ENCODE data around the gene HNRNPH3. TPM values are rescaled to one million over a fixed set of nuclear protein-coding genes. Genes with fewer than 3 reads are reported as not detected.
A peak's percentile ranks its signal among the peaks of the same experiment; 100 is the strongest.

HNRNPH3 gene
- total RNA-seq, 1 donor from 2014 or later, result 66.5 TPM

GRCh38 chr10:68367121-68367520, 35.3 kb downstream of the HNRNPH3 start:
- TF ChIP-seq, protein P1, sequence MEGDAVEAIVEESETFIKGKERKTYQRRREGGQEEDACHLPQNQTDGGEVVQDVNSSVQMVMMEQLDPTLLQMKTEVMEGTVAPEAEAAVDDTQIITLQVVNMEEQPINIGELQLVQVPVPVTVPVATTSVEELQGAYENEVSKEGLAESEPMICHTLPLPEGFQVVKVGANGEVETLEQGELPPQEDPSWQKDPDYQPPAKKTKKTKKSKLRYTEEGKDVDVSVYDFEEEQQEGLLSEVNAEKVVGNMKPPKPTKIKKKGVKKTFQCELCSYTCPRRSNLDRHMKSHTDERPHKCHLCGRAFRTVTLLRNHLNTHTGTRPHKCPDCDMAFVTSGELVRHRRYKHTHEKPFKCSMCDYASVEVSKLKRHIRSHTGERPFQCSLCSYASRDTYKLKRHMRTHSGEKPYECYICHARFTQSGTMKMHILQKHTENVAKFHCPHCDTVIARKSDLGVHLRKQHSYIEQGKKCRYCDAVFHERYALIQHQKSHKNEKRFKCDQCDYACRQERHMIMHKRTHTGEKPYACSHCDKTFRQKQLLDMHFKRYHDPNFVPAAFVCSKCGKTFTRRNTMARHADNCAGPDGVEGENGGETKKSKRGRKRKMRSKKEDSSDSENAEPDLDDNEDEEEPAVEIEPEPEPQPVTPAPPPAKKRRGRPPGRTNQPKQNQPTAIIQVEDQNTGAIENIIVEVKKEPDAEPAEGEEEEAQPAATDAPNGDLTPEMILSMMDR (IDR thresholded peaks at IDR 0.05), result no peak
- H3K4me1 Mint-ChIP-seq (ENCODE audit: low read depth), result no peaks in the 10 kb centered on the region
- no peak overlapping the region for H3K4me3 Mint-ChIP-seq (ENCODE audit: unreplicated experiment)
- peaks cover 20% of the 10 kb centered on the region for H3K36me3 Mint-ChIP-seq (ENCODE audit: low read depth)
- H3K9me3 Mint-ChIP-seq (ENCODE audit: low read depth), result peaks cover 6% of the 10 kb centered on the region
- H3K27ac Mint-ChIP-seq (ENCODE audit: unreplicated experiment), result no peak overlapping the region
- no peaks in the 10 kb centered on the region for H3K27me3 Mint-ChIP-seq (ENCODE audit: low read depth)
- DNase-seq (ENCODE audit: low spot score), result no peak

DNA sequence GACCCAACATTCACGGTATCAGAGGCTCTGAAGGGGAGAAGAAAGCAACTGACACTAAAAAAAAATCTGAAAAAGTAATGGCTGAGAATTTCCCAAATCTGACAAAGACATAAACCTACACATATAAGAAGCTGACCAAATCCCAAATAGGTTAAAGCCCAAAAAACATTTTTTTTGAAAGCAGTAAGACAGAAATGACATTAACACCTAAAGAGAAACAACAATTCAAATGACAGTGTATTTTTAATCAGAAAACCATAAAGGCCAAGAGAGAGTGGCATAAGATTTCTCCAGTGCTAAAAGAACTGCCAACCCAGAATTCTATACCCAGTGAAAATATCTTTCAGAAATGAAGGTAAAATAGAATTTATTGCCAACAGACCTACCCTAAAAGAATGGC, 39.7 kb downstream of the HNRNPH3 start:
- H3K4me3 Mint-ChIP-seq (ENCODE audit: unreplicated experiment), result no peak overlapping the region
- TF ChIP-seq, protein P1 (IDR thresholded peaks at IDR 0.05), result no peak
- no peaks in the 10 kb centered on the region for H3K27me3 Mint-ChIP-seq (ENCODE audit: low read depth)
- H3K27ac Mint-ChIP-seq (ENCODE audit: unreplicated experiment), result no peak overlapping the region
- H3K4me1 Mint-ChIP-seq (ENCODE audit: low read depth), result no peaks in the 10 kb centered on the region
- H3K9me3 Mint-ChIP-seq (ENCODE audit: low read depth), result peaks cover 10% of the 10 kb centered on the region
- no peak for DNase-seq (ENCODE audit: low spot score)
- H3K36me3 Mint-ChIP-seq (ENCODE audit: low read depth), result peaks cover 31% of the 10 kb centered on the region

DNA sequence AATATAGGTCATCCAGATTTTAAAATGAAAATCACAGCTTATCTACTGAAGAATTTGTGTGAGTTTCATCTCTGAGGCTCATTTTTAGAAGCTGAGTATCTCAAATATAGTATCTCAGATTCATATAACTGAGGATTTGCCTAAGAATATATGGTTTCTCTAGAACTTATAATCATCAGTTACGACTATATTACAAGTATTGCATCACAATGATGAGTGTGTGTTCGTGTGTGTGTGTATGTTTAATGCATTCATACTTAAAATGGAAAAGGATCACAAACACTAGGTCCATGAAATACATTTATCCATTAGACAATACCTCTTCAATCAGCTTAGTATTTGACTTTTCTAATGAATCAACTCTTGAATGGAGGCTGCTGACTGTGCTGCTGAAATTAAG, 53.9 kb downstream of the HNRNPH3 start:
- TF ChIP-seq, protein P1 (IDR thresholded peaks at IDR 0.05), result no peak
- peaks cover 22% of the 10 kb centered on the region for H3K36me3 Mint-ChIP-seq (ENCODE audit: low read depth)
- H3K4me3 Mint-ChIP-seq (ENCODE audit: unreplicated experiment), result no peak overlapping the region
- no peak for DNase-seq (ENCODE audit: low spot score)
- H3K4me1 Mint-ChIP-seq (ENCODE audit: low read depth), result no peaks in the 10 kb centered on the region
- peak overlapping the region; percentile 8 for H3K27ac Mint-ChIP-seq (ENCODE audit: unreplicated experiment)
- H3K9me3 Mint-ChIP-seq (ENCODE audit: low read depth), result no peaks in the 10 kb centered on the region
- no peaks in the 10 kb centered on the region for H3K27me3 Mint-ChIP-seq (ENCODE audit: low read depth)

Other genes starting within 250 kb of the HNRNPH3 start
- gene MYPN, start 222.6 kb upstream of the HNRNPH3 start, total RNA-seq, result 0.08 to 1.5 TPM (median 0.10 TPM) in 3 replicates
- gene ATOH7, start 100.0 kb upstream of the HNRNPH3 start, total RNA-seq, result not detected in 3 replicates
- 6.7 to 8.8 TPM (median 8.5 TPM) in 3 replicates for gene PBLD, start 864 bp downstream of the HNRNPH3 start, total RNA-seq
- 19.8 to 22.3 TPM (median 20.2 TPM) in 3 replicates for gene RUFY2, start 75.2 kb downstream of the HNRNPH3 start, total RNA-seq
- 2.9 to 10.2 TPM (median 6.8 TPM) in 3 replicates for gene DNA2, start 139.9 kb downstream of the HNRNPH3 start, total RNA-seq
- 22.9 to 29.8 TPM (median 27.3 TPM) in 3 replicates for gene SLC25A16, start 195.5 kb downstream of the HNRNPH3 start, total RNA-seq
- 9.7 to 17.8 TPM (median 9.9 TPM) in 3 replicates for gene TET1, start 228.3 kb downstream of the HNRNPH3 start, total RNA-seq